GM19099 (cell line): Measurements from ENCODE around the gene DHRS13.

ENCODE experiments used
- POLR2A ChIP-seq: IDR thresholded peaks from 3 replicates; pipeline ENCODE4 v1.6.1; 2011; ENCODE audit warnings: low read depth; ENCODE audit not compliant: insufficient read length; ENCODE audit errors: extremely low read depth

The DHRS13 gene

DNA sequence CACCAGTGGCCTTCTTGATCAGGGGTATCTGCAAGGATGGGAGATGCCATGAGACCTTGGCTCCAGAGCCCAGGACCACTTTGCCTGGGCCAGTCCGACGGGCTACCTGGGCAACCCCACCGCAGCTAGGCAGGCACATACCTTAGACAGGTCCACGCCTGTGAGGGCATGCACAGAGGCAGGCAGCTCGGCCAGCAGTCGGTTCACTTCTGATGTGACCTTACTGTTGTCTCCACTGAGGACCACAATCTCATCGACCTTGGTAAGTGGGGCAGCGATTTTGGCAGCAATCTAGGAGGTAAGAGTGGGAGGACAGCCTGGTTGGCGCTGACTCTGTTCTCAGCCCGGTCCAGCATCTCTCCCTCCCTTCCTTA, 22.3 kb downstream of the DHRS13 start:
- no peak for TF ChIP-seq POLR2A

DNA sequence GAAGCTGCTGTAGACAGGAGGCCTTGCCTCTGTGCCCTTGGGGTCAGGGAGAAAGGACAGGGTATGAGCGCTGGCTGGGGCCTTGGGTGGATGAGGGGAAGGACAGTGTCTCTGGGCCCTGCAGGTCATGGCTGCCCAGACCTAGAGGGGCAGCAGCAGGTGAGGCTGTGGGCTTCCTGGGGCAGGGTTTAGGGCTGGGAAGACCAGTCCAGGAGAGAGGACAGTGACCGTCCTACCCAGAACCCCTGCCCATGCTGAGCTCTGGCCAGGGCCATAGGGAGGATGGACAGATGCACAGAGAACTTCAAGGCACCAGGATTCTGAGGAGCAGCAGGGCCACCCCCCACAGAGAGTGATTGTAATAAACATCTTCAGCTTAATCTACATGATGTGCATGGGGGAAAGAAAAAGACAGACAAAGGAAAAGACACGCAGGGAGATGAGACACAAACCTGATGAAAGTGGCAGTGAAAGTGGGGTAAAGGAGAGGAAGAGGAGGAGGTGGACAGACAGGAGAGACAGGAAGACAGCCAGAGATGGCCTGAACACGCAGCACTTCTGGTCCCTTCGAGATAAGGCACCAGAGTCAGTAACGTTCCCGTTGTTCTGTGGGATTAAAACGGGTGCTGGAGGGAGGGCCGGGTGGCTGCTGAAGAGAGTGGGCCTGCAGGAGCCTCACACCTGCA, 22.9 kb downstream of the DHRS13 start:
- TF ChIP-seq POLR2A, result no peak

DNA sequence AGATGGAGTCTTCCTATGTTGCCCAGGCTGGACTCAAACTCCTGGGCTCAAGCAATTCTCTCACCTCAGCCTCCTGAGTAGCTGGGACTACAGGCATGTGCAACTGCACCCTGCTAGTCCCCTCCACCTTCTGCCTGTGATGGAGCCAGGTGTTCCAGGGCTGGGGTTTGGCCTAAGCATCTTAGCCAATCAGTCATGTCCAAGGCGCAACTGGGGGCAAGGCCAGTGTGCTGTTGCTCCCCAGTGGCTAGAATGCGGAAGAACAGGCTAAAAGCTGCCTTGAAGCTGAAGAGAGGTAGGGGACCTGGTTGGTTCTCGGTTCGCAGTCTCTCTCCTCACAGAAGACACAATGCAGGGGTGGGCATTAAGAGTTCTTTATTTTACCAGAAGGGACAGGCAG, 23.9 kb downstream of the DHRS13 start:
- no peak for TF ChIP-seq POLR2A

DNA sequence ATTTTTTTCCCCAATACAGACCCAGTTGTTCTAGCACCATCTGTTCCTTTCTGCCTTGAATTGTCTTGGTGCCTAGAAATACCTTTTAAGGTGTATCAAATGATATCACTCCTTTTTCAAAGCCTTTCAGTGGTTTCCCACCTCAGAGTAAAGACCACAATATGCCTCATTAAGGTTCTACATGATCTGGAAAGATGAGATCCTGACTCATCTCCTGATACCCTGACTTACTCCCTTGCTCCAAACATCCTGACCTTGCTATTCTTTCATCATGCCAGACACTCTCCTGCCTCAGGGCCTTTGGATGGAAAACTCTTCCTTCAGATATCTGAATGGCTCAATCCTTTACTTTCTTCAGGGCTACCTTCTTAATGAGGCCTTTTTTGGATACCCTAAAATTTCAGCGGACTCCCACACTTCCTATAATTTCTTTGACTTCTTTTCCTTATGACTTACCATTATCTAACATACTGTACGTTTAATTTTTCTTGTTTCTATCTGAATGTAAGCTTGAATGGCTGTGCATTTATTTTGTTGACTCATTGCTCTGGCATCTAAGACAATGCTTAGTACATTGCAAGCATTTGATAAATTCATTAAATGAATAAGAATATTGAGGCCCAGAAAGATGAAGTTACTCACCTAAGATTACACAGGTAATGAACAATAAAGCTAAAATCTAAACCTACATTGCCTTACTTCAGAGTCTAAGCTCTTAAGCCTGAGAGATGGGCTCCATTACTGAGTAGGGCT, 24.5 kb downstream of the DHRS13 start:
- TF ChIP-seq POLR2A, result no peak

DNA sequence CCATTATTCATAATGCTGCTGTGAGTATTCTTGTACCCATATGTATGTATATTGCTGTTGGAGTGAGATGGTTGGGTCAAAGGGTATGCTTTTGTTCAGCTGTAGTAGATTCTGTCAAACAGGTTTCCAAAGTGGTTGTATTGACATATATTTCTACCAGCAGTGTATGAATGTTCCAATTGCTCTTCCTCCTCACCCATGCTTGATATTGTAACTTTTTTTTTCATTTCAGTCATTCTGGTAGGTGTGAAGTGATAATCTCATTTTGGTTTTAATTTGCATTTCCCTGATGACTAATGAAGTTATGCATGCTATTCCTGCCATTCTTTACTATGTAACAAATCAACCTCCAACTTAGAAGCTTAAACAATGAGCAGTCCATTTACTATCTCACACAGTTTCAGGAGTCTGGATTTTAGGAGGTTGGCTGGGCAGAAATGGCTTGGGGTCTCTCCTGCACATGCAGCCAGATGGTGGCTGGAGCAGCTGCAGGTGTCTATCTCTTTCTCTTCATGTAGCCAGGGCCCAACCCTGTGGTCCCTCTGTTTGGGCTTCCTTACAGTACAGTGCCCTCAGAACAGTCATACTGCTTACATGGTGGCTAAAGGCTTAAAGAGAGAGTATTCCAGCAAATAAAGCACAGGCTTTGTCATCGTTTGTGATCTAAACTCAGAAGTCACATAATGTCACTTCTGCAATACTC, 26.9 kb downstream of the DHRS13 start:
- no peak for TF ChIP-seq POLR2A

DNA sequence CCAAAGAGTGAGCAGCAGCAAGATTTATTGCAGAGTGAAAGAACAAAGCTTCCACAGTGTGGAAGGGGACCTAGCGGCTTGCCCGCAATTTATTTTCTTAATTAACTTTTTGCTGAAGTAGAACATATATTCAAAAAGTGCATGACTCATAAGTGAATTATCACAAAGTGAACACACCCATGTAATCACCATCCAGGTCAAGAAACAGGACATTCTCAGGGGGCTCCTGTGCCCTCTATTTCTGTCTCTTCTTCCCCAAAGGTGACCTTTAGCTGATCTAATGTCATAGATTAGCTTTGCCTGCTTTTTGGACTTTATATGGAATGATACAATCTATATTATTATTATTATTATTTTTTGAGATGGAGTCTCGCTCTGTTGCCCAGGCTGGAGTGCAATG, 28.1 kb downstream of the DHRS13 start:
- TF ChIP-seq POLR2A, result no peak

DNA sequence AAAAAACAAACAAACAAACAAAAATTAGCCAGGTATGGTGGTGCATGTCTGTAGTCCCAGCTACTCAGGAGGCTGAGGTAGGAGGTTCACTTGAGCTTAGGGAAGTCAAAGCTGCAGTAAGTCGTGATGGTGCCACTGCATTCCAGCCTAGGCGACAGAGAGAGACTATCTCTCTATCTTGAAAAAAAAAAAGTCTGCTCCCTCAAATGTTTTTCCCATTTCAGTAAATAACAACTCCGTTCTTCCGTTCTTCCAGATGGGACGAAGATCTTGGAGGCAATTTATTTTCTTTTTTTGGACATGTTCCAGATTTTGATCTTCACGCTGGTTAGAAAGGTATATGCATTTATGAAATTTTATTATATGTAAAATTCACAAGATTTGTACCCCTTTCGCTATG, 29.0 kb downstream of the DHRS13 start:
- TF ChIP-seq POLR2A, result no peak

DNA sequence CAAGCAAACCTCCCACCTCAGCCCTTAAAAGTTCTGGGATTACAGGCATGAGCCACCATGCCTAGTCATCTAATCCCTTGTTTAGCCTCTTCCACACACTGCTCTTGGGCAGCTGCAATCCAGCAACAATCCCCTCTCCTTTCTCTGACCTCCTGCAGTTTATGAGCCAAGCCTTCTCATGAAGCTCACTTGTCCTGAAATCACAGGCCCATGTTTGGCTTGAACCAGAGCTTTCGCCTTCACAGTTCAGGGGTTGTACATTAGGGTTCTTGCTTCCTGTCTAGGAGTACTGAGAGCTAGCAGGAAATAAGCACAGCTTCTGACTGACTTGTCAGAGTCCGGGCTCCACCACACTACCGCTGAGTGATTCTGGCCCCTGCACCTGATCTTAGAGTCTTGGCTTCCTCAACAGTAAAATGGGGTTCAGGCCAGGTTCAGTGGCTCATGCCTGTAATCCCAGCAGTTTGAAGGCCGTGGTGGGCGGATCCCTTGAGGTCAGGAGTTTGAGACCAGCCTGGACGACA, 31.8 kb downstream of the DHRS13 start:
- peak; percentile 47 for TF ChIP-seq POLR2A

DNA sequence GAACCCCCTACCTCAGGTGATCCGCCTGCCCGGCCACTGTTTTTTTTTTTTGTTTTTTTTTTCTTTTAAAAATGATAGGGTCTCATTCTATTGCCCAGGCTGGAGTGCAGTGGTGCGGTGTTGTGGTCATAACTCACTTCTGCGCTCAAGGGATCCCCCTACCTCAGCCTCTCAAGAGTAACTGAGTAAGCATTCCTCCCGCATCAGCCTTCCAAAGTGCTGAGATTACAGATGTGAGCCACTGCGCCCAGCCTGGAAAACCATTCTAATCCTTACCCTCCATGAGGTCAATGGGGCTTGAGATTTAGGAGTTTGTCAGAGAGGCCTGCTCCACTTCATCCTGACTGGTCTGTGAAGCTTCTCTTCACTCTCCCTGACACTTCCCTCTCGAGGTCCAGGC, 35.6 kb downstream of the DHRS13 start:
- TF ChIP-seq POLR2A, result no peak

DNA sequence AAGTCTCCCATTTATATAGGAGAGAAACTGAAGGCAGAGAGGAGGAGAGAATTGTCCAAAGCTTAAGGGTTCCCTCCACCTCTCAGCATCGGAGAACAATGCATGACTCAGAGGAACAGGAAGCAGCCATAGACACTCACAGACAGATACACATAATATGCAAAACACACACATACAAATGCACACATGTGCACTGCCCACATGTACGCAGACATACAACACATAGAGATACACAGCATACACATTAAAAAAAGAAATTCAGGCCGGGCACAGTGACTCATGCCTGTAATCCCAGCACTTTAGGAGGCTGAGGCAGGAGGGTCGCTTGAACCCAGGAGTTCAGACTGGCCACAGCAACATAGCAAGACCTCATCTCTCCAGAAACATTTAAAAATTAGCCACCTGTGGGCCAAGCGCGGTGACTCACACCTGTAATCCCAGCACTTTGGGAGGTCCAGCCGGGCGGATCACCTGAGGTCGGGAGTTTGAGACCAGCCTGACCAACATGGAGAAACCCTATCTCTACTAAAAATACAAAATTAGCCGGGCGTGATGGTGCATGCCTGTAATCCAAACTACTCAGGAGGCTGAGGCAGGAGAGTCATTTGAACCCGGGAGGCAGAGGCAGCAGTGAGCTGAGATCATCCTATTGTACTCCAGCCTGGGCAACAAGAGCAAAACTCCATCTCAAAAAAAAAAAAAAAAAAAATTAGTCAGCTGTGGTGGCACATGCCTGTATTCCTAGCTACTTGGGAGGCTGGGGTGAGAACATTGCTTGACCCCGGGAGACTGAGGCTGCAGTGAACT, 36.7 kb downstream of the DHRS13 start:
- TF ChIP-seq POLR2A, result no peak

DNA sequence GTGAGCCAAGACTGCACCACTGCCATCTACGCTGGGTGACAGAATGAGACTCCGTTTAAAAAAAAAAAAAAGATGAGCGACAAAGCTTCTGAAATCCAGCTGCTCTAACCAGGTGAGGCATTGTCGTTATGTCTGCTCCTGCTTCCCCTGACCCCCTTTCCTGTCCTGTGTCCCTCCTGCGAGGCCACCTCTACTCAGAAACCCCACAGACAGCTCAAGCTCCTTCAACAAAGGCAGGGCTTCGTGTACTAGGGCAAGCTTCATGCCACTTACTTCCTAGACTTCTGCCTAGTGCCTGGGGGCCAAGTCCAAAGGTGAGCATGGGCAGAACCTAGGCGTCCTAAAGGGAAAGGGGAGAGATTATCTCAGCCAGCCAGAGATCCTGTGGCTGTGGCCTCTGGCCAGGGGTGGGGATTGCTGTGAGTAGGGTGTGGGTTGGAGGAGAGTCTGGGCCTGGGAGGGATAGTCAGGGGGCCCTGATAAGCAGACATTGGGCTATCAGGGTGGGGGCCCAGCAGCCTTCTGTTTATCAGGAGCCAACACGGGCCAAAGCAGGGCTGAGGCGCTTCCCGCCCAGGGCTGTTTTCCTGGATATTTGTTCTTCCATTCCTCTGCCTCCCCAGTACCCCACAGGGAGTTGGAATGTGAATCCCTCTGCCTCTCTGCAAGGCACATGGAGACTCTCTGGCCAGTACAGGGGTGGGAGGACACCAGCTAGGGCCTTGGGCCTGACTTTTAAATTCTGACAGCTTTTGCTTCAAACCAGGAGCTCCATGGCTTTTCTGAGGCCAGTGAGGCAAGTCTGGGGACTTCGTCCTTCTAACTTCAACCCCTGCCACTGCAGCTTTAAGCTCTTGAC, 37.7 kb downstream of the DHRS13 start:
- TF ChIP-seq POLR2A, result no peak

DNA sequence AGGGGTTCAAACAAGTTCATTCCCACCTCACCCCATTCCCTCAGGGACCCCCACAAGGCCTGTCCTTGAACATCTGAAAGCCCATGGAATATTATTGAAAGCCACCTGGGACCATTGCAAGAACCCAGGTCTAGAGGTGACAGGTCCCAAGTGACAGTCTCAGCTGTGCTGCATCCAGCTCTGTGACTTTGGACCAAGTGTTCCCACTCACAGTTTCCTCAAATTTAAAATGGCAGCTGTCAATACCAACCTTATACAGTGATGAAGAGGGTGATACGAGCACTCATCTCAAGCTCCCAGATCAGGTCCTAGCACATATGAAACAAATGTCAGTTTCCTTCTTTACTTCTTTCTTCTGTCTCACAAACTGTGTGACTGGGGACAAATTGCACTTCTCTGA, 38.9 kb downstream of the DHRS13 start:
- TF ChIP-seq POLR2A, result no peak

DNA sequence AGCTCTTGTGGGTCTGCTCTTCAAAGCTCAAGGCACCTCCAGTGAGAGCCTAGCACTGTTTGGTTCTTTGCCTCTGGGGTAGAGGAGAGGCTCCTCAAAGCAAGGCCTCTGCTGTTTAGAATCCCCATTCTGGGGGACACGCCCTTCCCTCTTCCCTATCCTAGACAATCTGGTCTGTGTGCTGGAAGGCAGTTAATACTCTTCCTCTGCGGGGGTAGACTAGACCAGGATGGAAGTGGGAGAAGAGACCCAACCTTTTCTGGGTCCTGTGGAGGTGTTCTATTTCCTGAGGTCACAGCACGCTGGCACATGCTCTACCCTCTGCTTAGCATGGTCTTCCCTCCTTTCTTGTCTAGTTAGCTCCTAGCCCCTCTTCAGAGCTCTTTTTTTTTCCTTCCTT, 40.3 kb downstream of the DHRS13 start:
- TF ChIP-seq POLR2A, result no peak
